ENCODE results near the gene NUDT9.

NUDT9 gene

GRCh38 chr4:87497159-87497558 lies 74.8 kb downstream of the NUDT9 start:
- DNase-seq: peak; percentile 55
- in situ Hi-C loops (cut with MboI; ENCODE audit: low pct_unique_long_range_greater_than_20kb, low sequenced_read_pairs): no loop called here

- in situ Hi-C loops (cut with MboI; ENCODE audit: low pct_unique_long_range_greater_than_20kb, low sequenced_read_pairs): no loop called here
- no peak for DNase-seq
Observed at GRCh38 chr4:87497578-87497977, 75.2 kb downstream of the NUDT9 start.

GRCh38 chr4:87498446-87498900 lies 76.1 kb downstream of the NUDT9 start:
- DNase-seq: no peak
- in situ Hi-C loops (cut with MboI; ENCODE audit: low pct_unique_long_range_greater_than_20kb, low sequenced_read_pairs): no loop called here

GRCh38 chr4:87499403-87500091 lies 77.2 kb downstream of the NUDT9 start:
- no peak for DNase-seq
- in situ Hi-C loops (cut with MboI; ENCODE audit: low pct_unique_long_range_greater_than_20kb, low sequenced_read_pairs): loop anchor here (25.0 kb wide), 1 partner anchor 338 kb away; the partner anchor contains the start of gene MEPE

GRCh38 chr4:87500092-87500462 lies 77.7 kb downstream of the NUDT9 start:
- DNase-seq: no peak
- in situ Hi-C loops (cut with MboI; ENCODE audit: low pct_unique_long_range_greater_than_20kb, low sequenced_read_pairs): loop anchor here (25.0 kb wide), 1 partner anchor 337 kb away; the partner anchor contains the start of gene MEPE

GRCh38 chr4:87502580-87503238 lies 80.3 kb downstream of the NUDT9 start:
- no peak for DNase-seq
- in situ Hi-C loops (cut with MboI; ENCODE audit: low pct_unique_long_range_greater_than_20kb, low sequenced_read_pairs): loop anchor here (25.0 kb wide), 1 partner anchor 335 kb away; the partner anchor contains the start of gene MEPE

GRCh38 chr4:87505862-87506261 lies 83.5 kb downstream of the NUDT9 start:
- in situ Hi-C loops (cut with MboI; ENCODE audit: low pct_unique_long_range_greater_than_20kb, low sequenced_read_pairs): loop anchor here (25.0 kb wide), 1 partner anchor 331 kb away; the partner anchor contains the start of gene MEPE
- no peak for DNase-seq

GRCh38 chr4:87506974-87507701 lies 84.8 kb downstream of the NUDT9 start:
- no peak for DNase-seq
- in situ Hi-C loops (cut with MboI; ENCODE audit: low pct_unique_long_range_greater_than_20kb, low sequenced_read_pairs): loop anchor here (25.0 kb wide), 1 partner anchor 330 kb away; the partner anchor contains the start of gene MEPE
